AG04450 (cell line): Measurements from ENCODE around the gene FSTL4. TPM values are rescaled to one million over a fixed set of nuclear protein-coding genes. Genes with fewer than 3 reads are reported as not detected.

Experiments
- CTCF ChIA-PET: fragments of 300-600, 350-600 bp; formaldehyde crosslinking; extraction: SDS; loops from one replicate; lab custom pipeline; 2022; ENCODE audit warnings: antibody characterized with exemption, inconsistent platforms; lab: Charles Lee
- POLR2A ChIA-PET: fragments of 350-600 bp; formaldehyde crosslinking; extraction: SDS; loops from one replicate; lab custom pipeline; 2021; ENCODE audit warnings: antibody characterized with exemption, inconsistent platforms; lab: Yijun Ruan, JAX
- DNase-seq: peaks from one replicate; pipeline ENCODE4 v3.0.0-alpha.2; 2011; ENCODE audit warnings: low read depth, low spot score
- H3K27ac ChIP-seq: one replicate; pipeline ENCODE4 v1.5.1; 2012; ENCODE audit warnings: low read depth, low read length, control low read depth
- H3K27me3 ChIP-seq: one replicate; pipeline ENCODE4 v1.6.0; 2012; ENCODE audit warnings: low read length; ENCODE audit not compliant: control insufficient read depth, insufficient read depth
- H3K4me3 ChIP-seq: 2 replicates; pipeline ENCODE4 v1.5.1; 2011; ENCODE audit warnings: mild to moderate bottlenecking, low read depth, low read length, control low read depth
- H3K9me3 ChIP-seq: 2 replicates; pipeline ENCODE4 v1.5.1; 2012; ENCODE audit warnings: low read length; ENCODE audit not compliant: control insufficient read depth, insufficient read depth
- polyA plus RNA-seq: library from polyadenylated mRNA; depleted of rRNA; stranded (reverse); fragments of >200 nt; gene quantifications from 2 replicates; pipeline ENCODE4 v1.2.3, GENCODE V29; 2011
- TF ChIP-seq, protein P1 (sequence below): IDR thresholded peaks from 2 replicates; pipeline ENCODE4 v1.5.1; 2011; ENCODE audit warnings: low read depth, low read length, control low read depth, inconsistent platforms

The FSTL4 gene
- polyA plus RNA-seq, 1 experiment = 0.11 TPM

DNA sequence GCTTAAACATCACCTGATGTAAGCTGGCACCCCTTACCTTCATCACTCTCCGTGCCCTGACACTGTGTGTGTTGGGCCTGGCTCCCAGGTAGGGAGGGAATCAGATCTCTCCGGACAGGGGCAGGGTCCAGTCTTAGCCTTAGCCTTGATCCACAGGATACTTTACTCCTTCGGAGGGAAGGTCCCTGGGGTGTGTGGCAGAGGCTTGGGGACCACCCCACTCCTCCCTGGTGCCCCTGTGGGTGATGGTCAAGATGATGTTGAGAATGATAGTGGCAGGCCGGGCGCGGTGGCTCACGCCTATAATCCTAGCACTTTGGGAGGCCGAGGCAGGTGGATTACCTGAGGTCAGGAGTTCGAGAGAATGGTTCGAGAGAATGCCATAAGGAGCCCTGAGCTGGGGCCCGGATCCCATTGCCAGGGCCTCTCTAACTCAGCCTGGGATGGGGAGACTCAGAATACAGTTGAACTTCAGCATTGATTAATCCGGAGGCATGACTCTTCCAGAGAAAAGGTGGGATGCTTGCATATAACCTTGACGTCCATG is 291.0 kb downstream of the FSTL4 start:
- Histone ChIP-seq H3K27ac (no peak overlapping the region), H3K4me3 (no peak overlapping the region), H3K9me3 (no peaks in the 10 kb centered on the region), H3K27me3 (peaks cover 17% of the 10 kb centered on the region)
- POLR2A ChIA-PET = no interaction called here
- TF ChIP-seq, protein P1, sequence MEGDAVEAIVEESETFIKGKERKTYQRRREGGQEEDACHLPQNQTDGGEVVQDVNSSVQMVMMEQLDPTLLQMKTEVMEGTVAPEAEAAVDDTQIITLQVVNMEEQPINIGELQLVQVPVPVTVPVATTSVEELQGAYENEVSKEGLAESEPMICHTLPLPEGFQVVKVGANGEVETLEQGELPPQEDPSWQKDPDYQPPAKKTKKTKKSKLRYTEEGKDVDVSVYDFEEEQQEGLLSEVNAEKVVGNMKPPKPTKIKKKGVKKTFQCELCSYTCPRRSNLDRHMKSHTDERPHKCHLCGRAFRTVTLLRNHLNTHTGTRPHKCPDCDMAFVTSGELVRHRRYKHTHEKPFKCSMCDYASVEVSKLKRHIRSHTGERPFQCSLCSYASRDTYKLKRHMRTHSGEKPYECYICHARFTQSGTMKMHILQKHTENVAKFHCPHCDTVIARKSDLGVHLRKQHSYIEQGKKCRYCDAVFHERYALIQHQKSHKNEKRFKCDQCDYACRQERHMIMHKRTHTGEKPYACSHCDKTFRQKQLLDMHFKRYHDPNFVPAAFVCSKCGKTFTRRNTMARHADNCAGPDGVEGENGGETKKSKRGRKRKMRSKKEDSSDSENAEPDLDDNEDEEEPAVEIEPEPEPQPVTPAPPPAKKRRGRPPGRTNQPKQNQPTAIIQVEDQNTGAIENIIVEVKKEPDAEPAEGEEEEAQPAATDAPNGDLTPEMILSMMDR = no peak
- no peak for DNase-seq
- CTCF ChIA-PET = interaction anchor here (0.6 kb wide), 1 partner anchor 719 kb away, joined by 3 read pairs; no protein-coding TSS in a partner anchor

DNA sequence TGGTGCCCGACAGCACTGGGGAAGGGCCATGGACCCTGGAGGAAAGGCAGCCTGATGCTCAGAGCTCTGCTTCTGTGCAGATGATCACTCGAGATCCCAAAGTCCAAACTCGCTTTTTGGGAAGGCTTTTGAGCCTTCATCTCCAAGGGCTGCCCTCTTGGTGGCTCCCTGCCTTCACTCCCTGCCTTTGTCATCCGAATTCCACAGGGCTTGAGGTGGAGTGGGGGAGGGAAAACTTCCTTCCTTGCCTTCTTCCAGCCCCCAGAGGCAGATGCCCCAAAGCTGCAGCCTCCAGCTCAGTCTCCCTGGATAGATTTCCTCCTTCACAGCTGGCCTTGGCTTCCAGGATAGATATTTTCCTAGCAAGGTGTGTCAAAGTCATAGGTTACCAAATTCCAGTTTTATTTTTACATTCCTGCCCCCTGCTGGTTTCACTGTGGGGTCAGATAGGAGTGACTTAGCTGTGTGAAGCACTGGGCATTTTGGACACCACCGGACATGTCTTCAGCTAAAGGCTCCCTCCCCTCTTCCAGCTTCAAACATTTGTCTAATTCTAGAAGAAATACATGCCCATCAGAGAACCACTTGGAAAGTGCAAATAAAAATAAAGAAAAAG is 292.3 kb downstream of the FSTL4 start:
- TF ChIP-seq, protein P1 = no peak
- Histone ChIP-seq H3K27me3 (peaks cover 15% of the 10 kb centered on the region), H3K4me3 (no peak overlapping the region), H3K27ac (no peak overlapping the region), H3K9me3 (no peaks in the 10 kb centered on the region)
- CTCF ChIA-PET = interaction anchor here (0.6 to 3.1 kb wide), 3 partner anchors 33 to 402 kb away, joined by 3 to 12 read pairs (median 7); no protein-coding TSS in a partner anchor
- no peak for DNase-seq
- POLR2A ChIA-PET = no interaction called here

GRCh38 chr5:133319244-133319643 is 293.1 kb downstream of the FSTL4 start:
- POLR2A ChIA-PET = no interaction called here

GRCh38 chr5:133317558-133317957 is 294.8 kb downstream of the FSTL4 start:
- no peak overlapping the region for H3K4me3 ChIP-seq
- H3K27ac ChIP-seq = no peak overlapping the region
- ChIA-PET CTCF (interaction anchor here (0.6 to 3.1 kb wide), 2 partner anchors 206 kb away, joined by 3 to 12 read pairs; no protein-coding TSS in a partner anchor), POLR2A (no interaction called here)
- H3K27me3 ChIP-seq = peaks cover 5% of the 10 kb centered on the region
- no peak for DNase-seq
- TF ChIP-seq, protein P1 = no peak
- H3K9me3 ChIP-seq = no peaks in the 10 kb centered on the region; the same call in 1 of the 2 replicates

More at GRCh38 chr5:133319244-133319643, 293.1 kb downstream of the FSTL4 start:
- Histone ChIP-seq H3K27ac (no peak overlapping the region), H3K4me3 (no peak overlapping the region), H3K9me3 (no peaks in the 10 kb centered on the region; the same call in 1 of the 2 replicates), H3K27me3 (peaks cover 12% of the 10 kb centered on the region)
- TF ChIP-seq, protein P1 = no peak
- no peak for DNase-seq
- CTCF ChIA-PET = interaction anchor here (3.1 kb wide), 1 partner anchor 208 kb away, joined by 12 read pairs; no protein-coding TSS in a partner anchor
